Neural cell (in vitro differentiated cells): Measurements from ENCODE around the gene GPR15LG. TPM values are rescaled to one million over a fixed set of nuclear protein-coding genes. Genes with fewer than 3 reads are reported as not detected.

ENCODE experiments used
- H2AFZ ChIP-seq: fragments of 200-600, 300-800 bp; sonication (generic), shearing (Covaris generic); 2 replicates; pipeline ENCODE4 v1.6.0; 2014; ENCODE audit warnings: low read depth, mild to moderate bottlenecking, antibody characterized with exemption, low read length, moderate library complexity
- H3F3A ChIP-seq: fragments of 200-600 bp; shearing (Covaris generic); 2 replicates; pipeline ENCODE4 v1.6.1; 2016; ENCODE audit warnings: mild to moderate bottlenecking, moderate library complexity, mixed read lengths, antibody characterized with exemption, low read length; ENCODE audit not compliant: insufficient read depth, poor library complexity, severe bottlenecking
- H3K27ac ChIP-seq: fragments of 200-600, 300-800 bp; sonication (generic), shearing (Covaris generic); 2 replicates; pipeline ENCODE4 v1.5.1; 2014; ENCODE audit warnings: mild to moderate bottlenecking, low read length, moderate library complexity
- H3K27me3 ChIP-seq: fragments of 300-800, 200-600 bp; sonication (generic), shearing (Covaris generic); 2 replicates; pipeline ENCODE4 v1.6.0; 2014; ENCODE audit warnings: mild to moderate bottlenecking, low read depth, low read length, moderate library complexity; ENCODE audit not compliant: insufficient read depth
- H3K36me3 ChIP-seq: fragments of 300-800, 200-600 bp; sonication (generic), shearing (Covaris generic); 2 replicates; pipeline ENCODE4 v1.5.1; 2014; ENCODE audit warnings: mild to moderate bottlenecking, antibody characterized with exemption, low read length, moderate library complexity; ENCODE audit not compliant: insufficient read depth
- H3K4me2 ChIP-seq: fragments of 300-800, 200-600 bp; sonication (generic), shearing (Covaris generic); 2 replicates; pipeline ENCODE4 v1.6.0; 2014; ENCODE audit warnings: mild to moderate bottlenecking, low read length
- H3K4me3 ChIP-seq: fragments of 300-800, 200-600 bp; sonication (generic), shearing (Covaris generic); 2 replicates; pipeline ENCODE4 v1.5.1; 2014; ENCODE audit warnings: mild to moderate bottlenecking, low read length, moderate library complexity
- H3K79me2 ChIP-seq: fragments of 200-600 bp; shearing (Covaris generic); replicated peaks from 2 replicates; pipeline ENCODE4 v1.6.0; 2014; ENCODE audit warnings: mild to moderate bottlenecking, low read length, moderate library complexity; ENCODE audit not compliant: insufficient read depth
- H3K9ac ChIP-seq: fragments of 300-800, 200-600 bp; sonication (generic), shearing (Covaris generic); 2 replicates; pipeline ENCODE4 v1.6.1; 2016; ENCODE audit warnings: mild to moderate bottlenecking, low read length, mixed read lengths
- H3K9me2 ChIP-seq: fragments of 200-600 bp; shearing (Covaris generic); 2 replicates; pipeline ENCODE4 v1.6.1; 2016; ENCODE audit warnings: mild to moderate bottlenecking, low read length, mixed read lengths; ENCODE audit not compliant: insufficient read depth
- H3K9me3 ChIP-seq: fragments of 200-600, 300-800 bp; sonication (generic), shearing (Covaris generic); 2 replicates; pipeline ENCODE4 v1.6.1; 2016; ENCODE audit warnings: mild to moderate bottlenecking, mixed run types, low read length, moderate library complexity, mixed read lengths
- H4K20me1 ChIP-seq: fragments of 200-600 bp; shearing (Covaris generic); 2 replicates; pipeline ENCODE4 v1.6.1; 2016; ENCODE audit warnings: mild to moderate bottlenecking, mixed run types; ENCODE audit not compliant: insufficient read depth
- CTCF ChIP-seq: fragments of 450-650 bp; IDR thresholded peaks from 2 replicates; pipeline ENCODE4 v1.5.1; 2014; ENCODE audit warnings: antibody characterized with exemption, mild to moderate bottlenecking, moderate library complexity; ENCODE audit not compliant: poor library complexity, severe bottlenecking
- EP300 ChIP-seq: fragments of 450-650 bp; conservative IDR thresholded peaks from 2 replicates; pipeline ENCODE4 v1.6.1; 2014; ENCODE audit warnings: antibody characterized with exemption, mild to moderate bottlenecking, moderate library complexity; ENCODE audit not compliant: poor library complexity, severe bottlenecking
- EZH2 ChIP-seq: fragments of 200-600, 300-800 bp; shearing (Covaris generic), sonication (generic); IDR thresholded peaks from 2 replicates; pipeline ENCODE4 v1.6.1; 2014; ENCODE audit warnings: antibody characterized with exemption, low read length, borderline replicate concordance, mild to moderate bottlenecking; ENCODE audit not compliant: insufficient read depth, poor library complexity, severe bottlenecking
- MXI1 ChIP-seq: fragments of 450-650 bp; conservative IDR thresholded peaks from 2 replicates; pipeline ENCODE4 v1.6.1; 2014; ENCODE audit warnings: antibody characterized with exemption, mild to moderate bottlenecking; ENCODE audit not compliant: poor library complexity, severe bottlenecking
- POLR2AphosphoS5 ChIP-seq: IDR thresholded peaks from 2 replicates; pipeline ENCODE4 v1.6.1; 2012
- RAD21 ChIP-seq: fragments of 450-650 bp; conservative IDR thresholded peaks from 2 replicates; pipeline ENCODE4 v1.6.1; 2014; ENCODE audit warnings: antibody characterized with exemption, mild to moderate bottlenecking, moderate library complexity
- REST ChIP-seq: IDR thresholded peaks from 2 replicates; pipeline ENCODE4 v1.6.1; 2012; ENCODE audit warnings: borderline replicate concordance
- SMC3 ChIP-seq: fragments of 450-650 bp; conservative IDR thresholded peaks from 2 replicates; pipeline ENCODE4 v1.6.1; 2014; ENCODE audit warnings: antibody characterized with exemption, mild to moderate bottlenecking, moderate library complexity; ENCODE audit not compliant: poor library complexity
- TAF1 ChIP-seq: IDR thresholded peaks from 2 replicates; pipeline ENCODE4 v1.6.1; 2012; ENCODE audit warnings: low read depth
- polyA plus RNA-seq: library from polyadenylated mRNA; depleted of rRNA; stranded (reverse); fragments of >200 nt; gene quantifications from 2 replicates; pipeline ENCODE4 v1.2.3, GENCODE V29; 2014

GPR15LG gene
- polyA plus RNA-seq, 1 donor from 2014 or later: not detected

GRCh38 chr10:84184517-84184916 lies 10.9 kb downstream of the GPR15LG start:
- Histone ChIP-seq H3K36me3 (no peaks in the 10 kb centered on the region), H3K27ac (no peak overlapping the region), H4K20me1 (no peaks in the 10 kb centered on the region), H3K4me2 (no peak overlapping the region), H3K9me3 (no peaks in the 10 kb centered on the region), H3F3A (no peaks in the 10 kb centered on the region), H2AFZ (no peak overlapping the region), H3K9me2 (no peaks in the 10 kb centered on the region), H3K27me3 (no peaks in the 10 kb centered on the region), H3K4me3 (no peak overlapping the region), H3K79me2 (no peaks in the 10 kb centered on the region), H3K9ac (no peak overlapping the region)
- TF ChIP-seq SMC3 (no peak), MXI1 (no peak), EZH2 (no peak), REST (no peak), TAF1 (no peak), CTCF (no peak), EP300 (no peak), POLR2AphosphoS5 (no peak), RAD21 (no peak)

- Histone ChIP-seq H3K4me3 (no peak overlapping the region), H3K27me3 (no peaks in the 10 kb centered on the region), H3K36me3 (no peaks in the 10 kb centered on the region), H3K79me2 (no peaks in the 10 kb centered on the region), H3F3A (no peaks in the 10 kb centered on the region), H3K4me2 (no peak overlapping the region), H3K9me3 (no peaks in the 10 kb centered on the region), H4K20me1 (no peaks in the 10 kb centered on the region), H3K9ac (no peak overlapping the region), H2AFZ (no peak overlapping the region), H3K27ac (no peak overlapping the region), H3K9me2 (no peaks in the 10 kb centered on the region)
- no peak for TF ChIP-seq CTCF
- no peak for TF ChIP-seq POLR2AphosphoS5
Observed at GRCh38 chr10:84185526-84186175, 12.1 kb downstream of the GPR15LG start.
